Neural cell (in vitro differentiated cells): ENCODE data around the gene SLC9A3. TPM values are rescaled to one million over a fixed set of nuclear protein-coding genes. Genes with fewer than 3 reads are reported as not detected.

Experiments
- H2AFZ ChIP-seq: fragments of 200-600, 300-800 bp; sonication (generic), shearing (Covaris generic); 2 replicates; pipeline ENCODE4 v1.6.0; 2014; ENCODE audit warnings: low read depth, mild to moderate bottlenecking, antibody characterized with exemption, low read length, moderate library complexity
- H3F3A ChIP-seq: fragments of 200-600 bp; shearing (Covaris generic); 2 replicates; pipeline ENCODE4 v1.6.1; 2016; ENCODE audit warnings: mild to moderate bottlenecking, moderate library complexity, mixed read lengths, antibody characterized with exemption, low read length; ENCODE audit not compliant: insufficient read depth, poor library complexity, severe bottlenecking
- H3K27ac ChIP-seq: fragments of 200-600, 300-800 bp; sonication (generic), shearing (Covaris generic); 2 replicates; pipeline ENCODE4 v1.5.1; 2014; ENCODE audit warnings: mild to moderate bottlenecking, low read length, moderate library complexity
- H3K27me3 ChIP-seq: fragments of 300-800, 200-600 bp; sonication (generic), shearing (Covaris generic); 2 replicates; pipeline ENCODE4 v1.6.0; 2014; ENCODE audit warnings: mild to moderate bottlenecking, low read depth, low read length, moderate library complexity; ENCODE audit not compliant: insufficient read depth
- H3K36me3 ChIP-seq: fragments of 300-800, 200-600 bp; sonication (generic), shearing (Covaris generic); 2 replicates; pipeline ENCODE4 v1.5.1; 2014; ENCODE audit warnings: mild to moderate bottlenecking, antibody characterized with exemption, low read length, moderate library complexity; ENCODE audit not compliant: insufficient read depth
- H3K4me2 ChIP-seq: fragments of 300-800, 200-600 bp; sonication (generic), shearing (Covaris generic); 2 replicates; pipeline ENCODE4 v1.6.0; 2014; ENCODE audit warnings: mild to moderate bottlenecking, low read length
- H3K4me3 ChIP-seq: fragments of 300-800, 200-600 bp; sonication (generic), shearing (Covaris generic); 2 replicates; pipeline ENCODE4 v1.5.1; 2014; ENCODE audit warnings: mild to moderate bottlenecking, low read length, moderate library complexity
- H3K79me2 ChIP-seq: fragments of 200-600 bp; shearing (Covaris generic); replicated peaks from 2 replicates; pipeline ENCODE4 v1.6.0; 2014; ENCODE audit warnings: mild to moderate bottlenecking, low read length, moderate library complexity; ENCODE audit not compliant: insufficient read depth
- H3K9ac ChIP-seq: fragments of 300-800, 200-600 bp; sonication (generic), shearing (Covaris generic); 2 replicates; pipeline ENCODE4 v1.6.1; 2016; ENCODE audit warnings: mild to moderate bottlenecking, low read length, mixed read lengths
- H3K9me2 ChIP-seq: fragments of 200-600 bp; shearing (Covaris generic); 2 replicates; pipeline ENCODE4 v1.6.1; 2016; ENCODE audit warnings: mild to moderate bottlenecking, low read length, mixed read lengths; ENCODE audit not compliant: insufficient read depth
- H3K9me3 ChIP-seq: fragments of 200-600, 300-800 bp; sonication (generic), shearing (Covaris generic); 2 replicates; pipeline ENCODE4 v1.6.1; 2016; ENCODE audit warnings: mild to moderate bottlenecking, mixed run types, low read length, moderate library complexity, mixed read lengths
- H4K20me1 ChIP-seq: fragments of 200-600 bp; shearing (Covaris generic); 2 replicates; pipeline ENCODE4 v1.6.1; 2016; ENCODE audit warnings: mild to moderate bottlenecking, mixed run types; ENCODE audit not compliant: insufficient read depth
- CTCF ChIP-seq: fragments of 450-650 bp; IDR thresholded peaks from 2 replicates; pipeline ENCODE4 v1.5.1; 2014; ENCODE audit warnings: antibody characterized with exemption, mild to moderate bottlenecking, moderate library complexity; ENCODE audit not compliant: poor library complexity, severe bottlenecking
- EP300 ChIP-seq: fragments of 450-650 bp; conservative IDR thresholded peaks from 2 replicates; pipeline ENCODE4 v1.6.1; 2014; ENCODE audit warnings: antibody characterized with exemption, mild to moderate bottlenecking, moderate library complexity; ENCODE audit not compliant: poor library complexity, severe bottlenecking
- EZH2 ChIP-seq: fragments of 200-600, 300-800 bp; shearing (Covaris generic), sonication (generic); IDR thresholded peaks from 2 replicates; pipeline ENCODE4 v1.6.1; 2014; ENCODE audit warnings: antibody characterized with exemption, low read length, borderline replicate concordance, mild to moderate bottlenecking; ENCODE audit not compliant: insufficient read depth, poor library complexity, severe bottlenecking
- MXI1 ChIP-seq: fragments of 450-650 bp; conservative IDR thresholded peaks from 2 replicates; pipeline ENCODE4 v1.6.1; 2014; ENCODE audit warnings: antibody characterized with exemption, mild to moderate bottlenecking; ENCODE audit not compliant: poor library complexity, severe bottlenecking
- POLR2AphosphoS5 ChIP-seq: IDR thresholded peaks from 2 replicates; pipeline ENCODE4 v1.6.1; 2012
- RAD21 ChIP-seq: fragments of 450-650 bp; conservative IDR thresholded peaks from 2 replicates; pipeline ENCODE4 v1.6.1; 2014; ENCODE audit warnings: antibody characterized with exemption, mild to moderate bottlenecking, moderate library complexity
- REST ChIP-seq: IDR thresholded peaks from 2 replicates; pipeline ENCODE4 v1.6.1; 2012; ENCODE audit warnings: borderline replicate concordance
- SMC3 ChIP-seq: fragments of 450-650 bp; conservative IDR thresholded peaks from 2 replicates; pipeline ENCODE4 v1.6.1; 2014; ENCODE audit warnings: antibody characterized with exemption, mild to moderate bottlenecking, moderate library complexity; ENCODE audit not compliant: poor library complexity
- TAF1 ChIP-seq: IDR thresholded peaks from 2 replicates; pipeline ENCODE4 v1.6.1; 2012; ENCODE audit warnings: low read depth
- polyA minus RNA-seq: library from RNA; depleted of rRNA, polyadenylated mRNA; stranded (reverse); fragments of >200 nt; gene quantifications from 2 replicates; pipeline ENCODE4 v1.2.3, GENCODE V29; 2014
- polyA plus RNA-seq: library from polyadenylated mRNA; depleted of rRNA; stranded (reverse); fragments of >200 nt; gene quantifications from 2 replicates; pipeline ENCODE4 v1.2.3, GENCODE V29; 2014

The SLC9A3 gene
- polyA plus RNA-seq = 3.0 and 4.0 TPM in 2 replicates
- polyA minus RNA-seq = 3.8 and 4.9 TPM in 2 replicates

- Histone ChIP-seq H3K27ac (no peak within 1 kb of the TSS), H3F3A (no peaks in the 10 kb centered on the region), H3K9me2 (no peaks in the 10 kb centered on the region), H3K79me2 (no peaks in the 10 kb centered on the region), H3K4me2 (peak within 1 kb of the TSS; percentile 30), H3K9me3 (no peaks in the 10 kb centered on the region), H3K9ac (peak within 1 kb of the TSS; percentile 12), H3K4me3 (peak within 1 kb of the TSS; percentile 66), H3K27me3 (peaks cover 72% of the 10 kb centered on the region), H3K36me3 (no peaks in the 10 kb centered on the region), H4K20me1 (no peaks in the 10 kb centered on the region), H2AFZ (no peak within 1 kb of the TSS)
- no peak for TF ChIP-seq RAD21
- TF ChIP-seq EP300 = no peak
- no peak for TF ChIP-seq SMC3
- no peak for TF ChIP-seq REST
- TF ChIP-seq CTCF = no peak
- no peak for TF ChIP-seq POLR2AphosphoS5
- no peak for TF ChIP-seq MXI1
- no peak for TF ChIP-seq TAF1
- no peak for TF ChIP-seq EZH2
These were observed at the start of gene SLC9A3 for GRCh38 chr5:524234-524972. TSS of gene SLC9A3 (minus strand) at chr5:524449.

- TF ChIP-seq MXI1 (no peak), EZH2 (no peak), POLR2AphosphoS5 (no peak), RAD21 (no peak), TAF1 (no peak), CTCF (no peak), REST (no peak), EP300 (no peak)
- Histone ChIP-seq H3K9ac (no peak overlapping the region), H3K9me3 (peaks cover 6% of the 10 kb centered on the region), H3K79me2 (no peaks in the 10 kb centered on the region), H3K9me2 (no peaks in the 10 kb centered on the region), H3K27ac (no peak overlapping the region), H3K4me3 (no peak overlapping the region), H3K36me3 (no peaks in the 10 kb centered on the region), H3K4me2 (no peak overlapping the region), H3K27me3 (no peaks in the 10 kb centered on the region), H2AFZ (no peak overlapping the region), H4K20me1 (no peaks in the 10 kb centered on the region), H3F3A (no peaks in the 10 kb centered on the region)
These were observed 49.7 kb upstream of the SLC9A3 start for GRCh38 chr5:573976-574375.
